Prostate gland (tissue), 2 donors: Measurements from ENCODE around the gene DOCK3.
"Not testable (repeated sequence)": the region's sequence is repeated elsewhere in the genome, so short reads cannot be mapped to it uniquely, and the experiment has no call there.

Source experiments
- CTCF ChIP-seq, 4 experiments: fragments of 200-600 bp in 2 of 4; fragments of 450-650 bp in 2 of 4; sonication (generic) in 2 of 4; IDR thresholded peaks; 1 replicate in 3 of 4; 2 replicates in 1 of 4; pipeline ENCODE4 v1.5.1; 2016 to 2019; ENCODE audit warnings: antibody characterized with exemption in 4 of 4, mild to moderate bottlenecking in 2 of 4, moderate library complexity in 2 of 4
- POLR2AphosphoS5 ChIP-seq: sonication (generic); formaldehyde crosslinking; IDR thresholded peaks from one replicate; pipeline ENCODE4 v1.6.1; 2017; ENCODE audit warnings: antibody characterized with exemption

GRCh38 chr3:50978586-50978985 is 303.9 kb downstream of the DOCK3 start:
- TF ChIP-seq CTCF (IDR thresholded peaks at IDR 0.05); POLR2AphosphoS5: not testable (repeated sequence)
